ENCODE measurements around the gene DYRK3.

Gene DYRK3

DNA sequence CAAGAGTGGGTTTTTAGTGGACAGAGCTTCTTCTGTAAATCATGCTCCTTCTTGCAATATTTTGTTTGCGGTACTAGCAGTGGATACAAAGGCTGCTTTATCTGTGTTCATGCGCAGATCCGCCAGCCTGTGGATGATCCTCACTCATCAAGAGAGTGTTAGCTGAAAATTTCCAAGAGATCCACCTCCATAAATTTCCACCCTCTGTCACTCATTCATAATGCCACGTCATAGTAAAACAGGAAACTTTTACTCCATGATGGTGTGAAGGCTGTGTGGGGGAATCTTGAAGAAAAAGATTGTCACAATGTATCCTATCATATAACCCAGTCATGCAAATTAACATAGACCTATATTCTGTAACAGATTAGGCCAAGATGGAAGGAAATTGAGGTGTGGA is 44.9 kb downstream of the DYRK3 start:
- in situ Hi-C loops (cut with MboI; ENCODE audit: low sequenced_read_pairs): no loop called here

GRCh38 chr1:206681359-206681758 is 46.0 kb downstream of the DYRK3 start:
- in situ Hi-C loops (cut with MboI; ENCODE audit: low sequenced_read_pairs): no loop called here

- in situ Hi-C loops (cut with MboI; ENCODE audit: low sequenced_read_pairs): no loop called here
Observed at GRCh38 chr1:206682111-206682510, 46.8 kb downstream of the DYRK3 start.

GRCh38 chr1:206683313-206683712 is 48.0 kb downstream of the DYRK3 start:
- in situ Hi-C loops (cut with MboI; ENCODE audit: low sequenced_read_pairs): no loop called here

GRCh38 chr1:206684003-206684402 is 48.7 kb downstream of the DYRK3 start:
- in situ Hi-C loops (cut with MboI; ENCODE audit: low sequenced_read_pairs): no loop called here

- in situ Hi-C loops (cut with MboI; ENCODE audit: low sequenced_read_pairs): no loop called here
Observed at GRCh38 chr1:206684478-206685333, 49.4 kb downstream of the DYRK3 start, which contains the start of gene MAPKAPK2. MAPKAPK2 (plus strand) TSS chr1:206684905; CDS start chr1:206685230, 325 bp downstream.

DNA sequence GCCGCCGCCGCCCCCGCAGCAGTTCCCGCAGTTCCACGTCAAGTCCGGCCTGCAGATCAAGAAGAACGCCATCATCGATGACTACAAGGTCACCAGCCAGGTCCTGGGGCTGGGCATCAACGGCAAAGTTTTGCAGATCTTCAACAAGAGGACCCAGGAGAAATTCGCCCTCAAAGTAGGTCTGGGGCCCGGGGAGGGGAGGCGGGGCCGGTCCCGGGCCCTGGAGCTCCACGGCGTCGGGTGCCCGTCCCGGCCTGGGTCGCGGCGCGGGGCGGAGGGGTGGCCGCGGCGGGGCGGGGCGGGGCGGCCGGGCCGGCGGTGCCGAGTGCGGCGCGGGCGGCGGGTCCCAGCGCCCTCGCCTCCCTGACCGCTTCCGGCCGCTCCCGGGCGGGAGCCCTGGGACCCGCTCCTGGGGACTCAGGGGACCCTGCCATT is 50.0 kb downstream of the DYRK3 start:
- in situ Hi-C loops (cut with MboI; ENCODE audit: low sequenced_read_pairs): no loop called here

DNA sequence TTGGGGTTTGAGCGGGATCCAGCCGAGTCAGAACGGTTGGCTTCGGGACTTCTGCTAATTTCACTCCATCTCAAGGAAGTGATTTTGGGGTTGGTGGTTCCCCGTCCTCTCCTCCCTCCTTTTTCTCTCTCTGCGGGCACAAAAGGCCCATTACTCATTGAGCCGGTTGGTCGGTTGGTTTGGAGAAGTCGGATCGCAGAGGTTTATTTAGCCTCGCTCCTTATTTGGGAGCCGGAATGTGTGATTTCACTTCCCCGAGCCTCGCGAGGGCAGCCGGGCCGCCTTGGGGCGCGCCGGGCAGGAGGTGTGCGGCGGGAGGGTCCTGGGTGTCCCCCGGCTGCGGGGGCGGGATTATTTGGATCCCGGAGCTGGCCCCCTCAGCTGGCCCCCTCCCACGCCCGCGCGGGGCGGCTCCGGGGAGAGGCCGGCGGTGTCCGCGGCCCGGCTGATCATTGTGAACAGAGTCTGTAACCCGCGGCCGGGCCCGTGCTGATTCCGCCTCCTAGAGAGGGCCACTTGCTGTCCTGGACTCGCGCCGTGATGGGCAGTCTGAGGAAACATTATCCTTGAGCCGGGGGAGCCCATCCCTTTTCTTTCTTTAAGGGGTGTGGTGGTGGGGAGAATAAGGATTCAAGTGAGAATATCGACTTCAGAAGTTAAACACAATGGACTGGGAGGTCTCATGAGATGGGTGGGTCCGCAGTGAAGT is 50.6 kb downstream of the DYRK3 start:
- in situ Hi-C loops (cut with MboI; ENCODE audit: low sequenced_read_pairs): no loop called here

DNA sequence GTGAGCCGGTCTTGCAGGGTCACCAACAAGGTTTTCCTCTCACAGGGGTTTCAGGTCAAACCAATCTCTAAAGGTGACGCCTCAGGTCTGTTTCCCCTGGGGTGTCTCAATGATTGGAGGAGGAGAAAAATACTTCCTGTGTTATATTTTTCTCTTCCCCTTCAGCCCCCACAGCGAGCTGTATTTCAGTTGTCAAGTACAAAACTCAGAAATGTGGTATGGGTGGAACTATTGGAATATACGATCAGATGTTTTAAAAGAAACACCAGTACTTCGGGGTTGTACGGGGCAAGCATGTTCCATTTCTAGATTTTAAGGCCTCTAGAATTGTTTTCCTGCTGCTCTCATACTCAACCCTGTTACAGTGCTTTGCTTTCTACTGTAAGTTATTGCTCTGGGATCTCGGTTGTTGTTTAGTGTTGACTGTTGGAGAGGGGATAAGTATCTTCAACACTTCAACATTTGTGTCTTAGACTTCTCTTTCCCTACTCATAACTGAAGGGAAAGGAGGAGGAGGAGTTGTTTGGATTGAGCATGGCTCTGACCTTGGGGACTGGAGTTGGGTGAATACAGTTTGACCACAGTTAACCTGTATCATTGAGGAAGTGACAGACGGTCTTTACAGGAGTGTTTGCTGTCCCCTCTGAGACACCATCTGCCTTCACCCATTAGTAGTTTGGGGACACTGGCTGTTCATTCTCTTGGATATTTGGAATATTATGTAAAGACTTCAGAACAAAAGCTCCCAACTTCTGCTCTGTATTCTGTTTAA is 51.3 kb downstream of the DYRK3 start:
- in situ Hi-C loops (cut with MboI; ENCODE audit: low sequenced_read_pairs): no loop called here

GRCh38 chr1:206687251-206687914 is 52.0 kb downstream of the DYRK3 start:
- in situ Hi-C loops (cut with MboI; ENCODE audit: low sequenced_read_pairs): no loop called here

DNA sequence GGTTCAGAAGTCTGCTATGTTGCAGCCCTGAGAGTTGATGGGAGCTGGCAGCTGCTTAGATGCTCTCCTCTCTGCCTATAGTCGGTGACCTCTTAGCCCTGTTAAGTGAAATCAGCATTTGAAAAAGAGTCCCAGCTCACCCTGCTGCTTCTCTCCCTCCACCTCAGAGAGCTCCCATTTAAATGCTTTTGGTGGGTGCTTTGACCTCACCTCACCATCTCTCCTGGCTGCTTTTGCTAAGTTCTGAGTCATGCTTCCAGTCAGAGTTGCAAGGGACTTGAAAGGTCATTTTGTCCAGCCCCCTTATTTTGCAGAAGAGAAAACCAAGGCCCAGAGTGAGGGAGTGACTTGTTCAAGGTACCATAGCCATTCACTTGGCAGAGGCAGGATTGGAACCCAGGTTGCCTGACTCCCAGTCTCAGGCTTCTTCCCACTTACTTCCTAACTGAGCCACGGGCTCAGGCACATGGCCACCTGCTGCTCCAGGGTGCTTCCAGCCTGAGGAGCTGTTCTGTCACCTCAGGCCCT is 52.6 kb downstream of the DYRK3 start:
- in situ Hi-C loops (cut with MboI; ENCODE audit: low sequenced_read_pairs): no loop called here

GRCh38 chr1:206690516-206690915 is 55.2 kb downstream of the DYRK3 start:
- in situ Hi-C loops (cut with MboI; ENCODE audit: low sequenced_read_pairs): no loop called here

DNA sequence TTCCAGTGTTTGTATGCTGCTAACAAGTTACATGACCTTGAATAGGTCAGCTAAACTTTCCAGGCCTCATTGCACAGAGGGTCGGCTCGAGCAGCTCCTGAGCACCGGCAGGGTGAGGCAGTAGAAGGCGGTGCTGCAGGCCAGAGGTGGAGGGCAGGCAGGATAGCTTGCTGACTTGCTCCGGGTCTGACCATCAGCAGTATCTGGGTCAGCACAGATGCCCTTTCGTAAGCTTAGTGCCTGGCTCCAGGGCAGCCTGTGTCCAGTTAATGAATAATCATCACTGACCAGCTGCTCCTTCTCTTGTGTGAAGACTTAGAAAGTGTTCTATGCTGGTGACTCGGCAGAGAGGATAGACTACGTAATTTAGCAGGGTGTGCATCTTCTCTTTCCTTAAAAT is 56.3 kb downstream of the DYRK3 start:
- in situ Hi-C loops (cut with MboI; ENCODE audit: low sequenced_read_pairs): no loop called here

GRCh38 chr1:206693029-206693428 is 57.7 kb downstream of the DYRK3 start:
- in situ Hi-C loops (cut with MboI; ENCODE audit: low sequenced_read_pairs): no loop called here

GRCh38 chr1:206693592-206693991 is 58.3 kb downstream of the DYRK3 start:
- in situ Hi-C loops (cut with MboI; ENCODE audit: low sequenced_read_pairs): no loop called here

DNA sequence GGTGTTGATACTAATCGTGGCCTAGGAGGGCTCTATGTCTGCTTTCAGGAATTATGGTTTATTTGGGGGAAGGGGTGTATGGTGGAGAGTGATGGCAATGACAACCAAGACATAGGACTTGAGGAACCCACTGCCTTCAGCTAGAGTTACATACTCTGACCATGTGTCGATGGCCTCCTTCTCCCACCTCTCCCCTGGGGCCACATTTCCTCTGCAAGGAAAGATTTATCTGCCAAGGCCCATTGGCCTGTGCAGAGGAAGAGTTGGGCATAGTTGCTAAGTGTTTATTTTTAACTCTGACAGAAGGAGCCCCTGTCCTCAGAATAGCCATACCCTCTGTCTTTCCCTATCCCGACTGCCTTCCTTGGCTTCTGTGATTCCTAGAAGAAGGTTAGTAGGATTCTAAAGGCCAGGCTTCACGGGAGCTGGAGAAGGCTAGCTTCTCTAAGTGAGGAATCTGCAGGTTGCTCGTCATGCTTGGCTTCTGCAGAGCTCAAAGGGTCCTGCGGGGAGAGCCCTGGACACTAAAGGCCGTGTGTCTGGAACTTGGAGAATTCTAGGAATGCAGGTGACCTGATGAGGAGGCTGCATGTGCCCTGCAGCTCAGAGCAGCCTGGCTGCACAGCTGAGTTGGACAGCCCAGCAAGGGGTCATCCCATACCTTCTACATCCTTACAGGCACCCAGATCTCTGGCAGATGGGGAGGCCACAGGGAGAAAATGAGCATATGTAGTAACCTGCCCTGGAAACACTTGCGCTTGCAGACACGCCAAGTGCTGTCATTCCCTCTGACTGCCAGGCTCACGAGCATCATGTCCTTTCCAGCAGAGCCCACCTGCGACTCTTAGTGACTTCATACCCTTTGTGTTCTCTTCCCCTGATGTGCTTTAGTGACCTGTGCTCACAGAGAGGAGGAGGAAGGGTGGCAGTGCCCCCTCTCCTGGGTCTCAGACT is 59.1 kb downstream of the DYRK3 start:
- in situ Hi-C loops (cut with MboI; ENCODE audit: low sequenced_read_pairs): no loop called here

DNA sequence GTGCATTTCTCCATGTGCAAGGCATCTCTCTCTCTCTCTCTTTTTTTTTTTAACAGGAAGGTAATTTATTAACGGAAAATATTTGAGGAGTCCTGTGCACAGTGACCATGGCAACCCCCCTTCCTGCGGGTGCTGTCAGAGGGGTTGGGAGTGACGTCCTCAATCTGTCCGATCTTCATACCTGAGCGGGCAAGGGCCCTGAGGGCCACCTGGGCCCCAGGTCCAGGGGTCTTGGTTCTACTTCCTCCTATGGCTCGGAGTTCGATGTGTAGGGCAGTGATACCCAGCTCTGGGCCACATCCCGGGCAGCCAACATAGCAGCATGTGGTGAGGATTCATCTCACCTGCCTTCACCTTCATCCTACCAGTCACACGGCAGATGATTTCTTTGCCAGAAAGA is 60.4 kb downstream of the DYRK3 start:
- in situ Hi-C loops (cut with MboI; ENCODE audit: low sequenced_read_pairs): no loop called here

DNA sequence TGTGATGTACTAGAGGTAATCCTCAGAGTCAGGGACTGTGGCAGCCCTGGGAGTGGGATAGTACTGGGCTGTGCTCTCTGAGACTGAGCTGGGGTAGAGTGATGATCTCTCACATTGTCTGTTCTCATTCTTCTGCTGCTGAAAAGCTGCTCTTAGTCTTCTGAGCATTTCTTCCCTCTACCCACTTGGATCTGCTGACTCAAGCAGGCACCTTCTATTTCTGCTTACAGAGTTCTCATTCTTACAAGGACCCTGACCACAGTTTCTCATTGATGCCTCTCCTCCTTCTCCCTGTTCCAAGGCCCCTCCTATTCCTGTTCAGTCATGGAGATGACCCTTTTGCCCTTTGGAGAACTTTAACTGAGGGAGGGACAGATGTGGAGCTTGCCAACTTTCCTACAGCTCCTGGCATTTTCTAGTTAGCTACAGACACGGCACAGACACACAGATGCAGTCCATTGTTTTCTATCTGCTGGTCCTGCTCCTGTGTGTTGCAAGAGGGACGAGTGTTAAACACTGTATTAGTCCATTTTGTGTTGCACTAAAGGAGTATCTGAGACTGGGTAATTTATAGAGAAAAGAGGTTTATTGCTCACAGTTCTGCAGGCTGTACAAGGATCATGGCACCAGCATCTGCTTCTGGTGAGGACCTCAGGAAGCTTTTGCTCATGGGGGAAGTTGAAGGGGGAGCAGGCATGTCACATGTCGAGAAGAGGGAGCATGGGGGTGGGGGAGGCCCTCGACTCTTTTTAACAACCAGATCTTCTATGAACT is 61.7 kb downstream of the DYRK3 start:
- in situ Hi-C loops (cut with MboI; ENCODE audit: low sequenced_read_pairs): no loop called here

DNA sequence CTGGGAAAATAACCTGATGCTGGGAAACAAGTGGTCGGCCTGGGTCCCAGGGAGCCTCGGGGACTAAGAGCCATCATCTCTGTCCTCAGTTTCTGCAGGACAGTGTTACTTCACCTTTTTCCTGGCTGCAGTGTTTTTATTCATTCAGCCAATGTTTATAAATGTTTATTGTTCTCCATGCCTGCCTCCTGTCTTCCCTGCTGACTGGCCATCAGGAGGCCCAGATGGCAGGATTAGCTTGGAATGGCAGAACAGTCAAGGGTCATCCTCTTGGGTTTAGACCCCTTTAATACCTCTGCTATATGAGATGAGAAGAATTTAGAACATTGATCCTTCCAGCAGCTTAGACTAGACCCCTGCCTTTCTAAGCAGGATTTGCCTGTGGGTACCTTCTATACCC is 62.7 kb downstream of the DYRK3 start:
- in situ Hi-C loops (cut with MboI; ENCODE audit: low sequenced_read_pairs): no loop called here

Data from HL-60/S4 treated with retinoic acid at 250 ng/mL for 4 days and 3 days (cell line).